GM19468 (cell line): ENCODE results near the gene CELSR1.

Source experiments
- ATAC-seq: cut with Tn5 transposase; IDR thresholded peaks from one replicate; pipeline ENCODE4 v1.9.1; 2021; ENCODE audit warnings: mild to moderate bottlenecking, moderate library complexity, moderate number of reproducible peaks; ENCODE audit not compliant: unreplicated experiment; ENCODE audit errors: extremely low read depth

CELSR1 gene

GRCh38 chr22:46390105-46390651 is 147.2 kb downstream of the CELSR1 start:
- ATAC-seq = no peak

DNA sequence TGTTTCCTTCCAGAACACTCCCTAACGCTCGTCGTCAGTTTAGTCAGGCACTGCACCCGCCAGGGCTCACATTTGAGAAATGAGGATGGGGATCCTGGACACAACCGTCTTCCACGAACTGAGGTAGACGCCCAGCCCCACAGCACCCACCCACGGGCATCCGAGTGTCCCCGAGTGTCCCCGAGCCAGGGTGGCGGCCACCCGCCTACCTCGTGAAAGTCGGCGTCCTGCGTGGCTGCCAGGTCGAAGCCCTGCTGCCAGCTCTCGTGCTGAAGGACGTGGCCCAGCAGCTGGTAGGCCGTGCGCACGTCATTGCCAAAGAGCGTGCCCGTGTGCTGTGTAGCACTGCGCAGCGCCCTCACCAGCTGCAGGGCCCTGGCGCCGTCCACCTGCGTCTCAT is 148.3 kb downstream of the CELSR1 start:
- ATAC-seq = no peak

DNA sequence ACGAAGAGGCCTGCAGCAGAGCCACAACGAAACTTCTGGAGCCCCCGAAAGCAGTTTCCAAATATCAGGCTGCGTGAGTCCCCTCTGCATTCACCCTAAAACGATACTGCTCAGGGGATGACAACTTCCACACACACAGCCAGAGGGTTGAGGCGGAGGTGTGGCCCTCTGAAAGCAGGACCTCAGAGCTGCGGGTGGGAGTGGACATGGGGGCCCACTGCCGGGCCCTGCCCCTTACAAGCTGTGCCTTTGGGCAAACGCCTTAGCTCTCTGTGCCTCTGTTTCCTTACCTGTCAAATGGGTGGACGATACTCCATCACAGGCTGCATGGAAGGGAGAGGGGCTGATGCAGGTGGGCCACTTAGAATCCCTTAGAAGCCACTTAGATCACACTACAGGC is 148.8 kb downstream of the CELSR1 start:
- no peak for ATAC-seq

- no peak for ATAC-seq
Observed at GRCh38 chr22:46387748-46388147, 149.7 kb downstream of the CELSR1 start.

GRCh38 chr22:46386312-46386711 is 151.1 kb downstream of the CELSR1 start:
- no peak for ATAC-seq

DNA sequence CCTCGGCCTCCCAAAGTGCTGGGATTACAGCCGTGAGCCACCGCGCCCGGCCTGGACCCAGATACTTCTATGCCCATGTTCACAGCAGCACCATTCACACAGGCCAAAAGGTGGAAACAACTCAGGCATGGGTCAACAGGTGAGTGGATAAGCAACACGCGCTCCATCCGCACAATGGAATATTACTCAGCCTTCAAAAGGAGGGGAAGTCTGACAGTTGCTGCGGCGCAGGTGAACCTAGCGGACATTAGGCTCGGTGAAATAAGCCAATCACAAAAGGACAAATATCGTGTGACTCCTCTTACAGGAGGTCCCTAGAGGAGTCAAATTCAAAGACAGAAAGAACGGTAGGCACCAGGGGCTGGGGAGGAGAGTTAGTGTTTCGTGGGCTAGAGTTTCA is 154.9 kb downstream of the CELSR1 start:
- no peak for ATAC-seq

GRCh38 chr22:46381731-46382130 is 155.7 kb downstream of the CELSR1 start:
- ATAC-seq = no peak

DNA sequence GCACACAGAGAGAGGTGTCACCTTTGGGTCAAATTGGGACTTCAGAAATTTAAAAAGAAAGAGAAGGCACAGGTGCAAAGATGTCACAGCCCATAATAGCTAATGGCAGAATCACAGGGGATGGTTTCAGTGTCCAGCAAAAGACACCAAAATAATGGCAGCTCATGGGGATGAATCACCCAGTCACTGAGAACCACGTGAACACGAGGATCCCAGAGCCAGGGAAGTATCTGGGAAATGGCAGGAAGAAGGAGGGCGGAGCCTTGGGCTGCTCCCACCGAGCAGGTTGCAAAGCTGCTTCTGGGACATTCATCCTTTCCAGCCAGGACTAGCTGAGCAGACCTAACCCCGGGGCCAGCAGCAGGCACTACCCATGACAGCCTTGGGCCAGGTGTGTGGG is 156.3 kb downstream of the CELSR1 start:
- ATAC-seq = no peak

GRCh38 chr22:46380581-46380980 is 156.8 kb downstream of the CELSR1 start:
- no peak for ATAC-seq

DNA sequence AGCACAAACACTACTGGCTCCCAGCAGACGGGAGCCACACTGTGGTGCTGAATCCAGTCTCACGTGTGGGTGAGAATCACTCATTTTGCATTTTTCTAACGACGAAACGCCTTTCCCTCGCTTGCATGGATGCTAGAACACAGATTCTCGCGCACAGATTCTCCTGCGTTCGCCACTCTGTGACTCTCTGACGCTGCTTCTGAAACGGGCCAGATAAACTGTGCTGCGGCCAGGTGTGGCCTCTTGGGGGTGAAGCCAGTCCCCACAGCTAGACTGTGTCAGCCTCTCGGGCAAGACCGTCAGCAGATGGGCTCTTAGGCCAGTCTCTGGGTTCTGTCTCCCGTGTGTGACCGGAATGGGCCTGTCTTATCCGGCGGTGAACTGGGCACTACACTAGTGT is 157.4 kb downstream of the CELSR1 start:
- ATAC-seq = no peak

DNA sequence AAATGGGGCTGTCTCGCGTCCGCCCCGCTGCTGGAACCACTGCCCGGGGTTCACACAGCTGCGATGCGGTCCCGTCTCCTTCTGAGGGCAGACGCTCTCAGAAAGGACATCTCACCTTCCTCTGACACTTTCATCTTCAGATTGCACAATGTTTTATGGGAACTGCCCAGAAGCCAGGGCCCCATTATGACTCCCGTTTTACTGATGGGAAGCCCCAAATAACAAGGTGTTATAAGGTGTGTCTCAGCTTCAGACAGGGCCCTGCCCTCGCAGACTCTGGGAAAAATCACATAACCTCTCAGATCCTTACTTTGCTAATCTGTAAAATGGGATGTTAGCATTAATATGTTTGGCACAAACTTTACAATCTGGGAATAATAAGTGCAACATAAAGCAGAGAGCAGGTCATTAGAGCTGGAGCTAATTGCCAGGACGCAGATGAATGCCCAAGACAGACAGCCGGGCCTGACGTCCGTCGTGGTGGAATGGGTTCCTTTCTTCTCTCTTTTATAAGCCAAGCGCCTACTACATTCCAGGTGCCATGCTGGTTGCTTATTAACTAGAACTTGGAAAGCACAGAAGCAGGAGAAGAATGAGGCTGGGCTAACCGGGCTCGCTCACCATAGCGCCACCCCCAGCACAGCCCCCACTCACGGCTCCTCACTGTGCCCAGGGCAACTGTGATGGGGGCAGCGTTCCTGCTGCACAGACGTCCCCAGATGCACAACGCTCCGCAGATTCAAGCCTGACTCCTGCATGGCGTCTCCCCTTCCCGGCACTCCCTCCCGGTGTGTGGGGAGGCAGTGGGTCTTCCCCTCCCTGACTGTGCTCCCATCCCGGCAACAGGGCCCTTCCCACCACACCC is 158.1 kb downstream of the CELSR1 start:
- ATAC-seq = no peak

DNA sequence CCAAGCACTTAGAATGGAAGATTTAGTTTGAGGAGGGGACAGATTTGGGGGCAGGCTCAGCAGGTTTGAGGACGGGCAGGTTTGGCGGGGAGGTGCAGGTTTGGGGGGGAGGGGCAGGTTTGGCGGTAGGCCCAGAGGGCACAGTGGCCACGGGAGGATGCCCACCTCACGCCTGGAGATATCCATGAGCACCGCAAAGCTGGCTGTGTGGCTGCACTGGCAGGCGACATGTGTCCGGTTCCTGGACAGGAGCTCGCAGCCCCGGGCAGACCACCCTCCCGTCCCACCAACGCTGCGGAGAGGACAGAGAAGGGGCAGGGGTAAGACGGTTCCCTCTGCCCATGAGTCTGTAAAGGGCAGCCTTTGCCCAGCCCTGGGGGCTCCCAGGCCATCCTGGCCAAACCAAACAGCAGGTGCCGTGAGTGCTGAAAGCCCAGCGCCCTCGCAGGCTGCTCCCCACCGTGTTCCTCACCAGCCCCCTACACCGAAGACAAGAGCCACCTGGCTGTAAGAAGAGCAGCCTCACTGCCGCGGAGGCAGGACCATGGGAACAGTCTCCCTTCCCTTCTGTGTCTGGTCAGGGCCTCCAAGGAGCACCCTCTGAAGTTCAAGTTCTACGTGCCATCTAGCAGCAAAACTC is 158.9 kb downstream of the CELSR1 start:
- no peak for ATAC-seq

GRCh38 chr22:46377525-46378425 is 159.6 kb downstream of the CELSR1 start:
- no peak for ATAC-seq

DNA sequence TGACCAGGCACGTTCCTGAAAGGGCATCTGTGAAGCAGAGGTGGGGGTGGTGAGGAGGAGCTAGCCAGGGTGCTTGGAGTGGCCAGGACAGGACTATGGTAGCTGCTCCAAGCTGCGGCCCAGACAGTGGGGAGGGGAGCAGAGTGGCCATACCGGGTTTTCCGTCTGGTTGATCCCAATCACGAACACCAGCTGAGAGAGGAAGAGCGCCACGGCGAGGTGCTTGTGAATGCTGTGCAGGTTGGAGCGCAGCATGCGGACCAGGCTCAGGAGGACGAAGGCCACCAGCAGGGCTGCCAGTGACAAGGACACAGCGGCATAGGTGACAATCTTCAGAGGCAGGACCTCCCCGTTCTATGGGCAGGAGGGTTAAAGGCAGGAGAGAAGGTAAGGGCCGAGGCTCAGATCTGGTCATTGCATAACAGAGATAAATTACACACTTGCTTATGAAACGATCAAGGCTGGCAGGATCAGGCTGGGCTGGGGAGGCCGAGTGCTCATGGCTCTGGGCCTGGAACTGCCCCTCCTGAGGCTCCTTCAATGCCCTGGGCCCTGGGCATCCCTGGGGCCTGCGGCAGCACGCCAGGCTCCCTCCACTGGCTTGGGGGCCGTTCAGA is 160.4 kb downstream of the CELSR1 start:
- no peak for ATAC-seq

- no peak for ATAC-seq
Observed at GRCh38 chr22:46376111-46376510, 161.3 kb downstream of the CELSR1 start.

DNA sequence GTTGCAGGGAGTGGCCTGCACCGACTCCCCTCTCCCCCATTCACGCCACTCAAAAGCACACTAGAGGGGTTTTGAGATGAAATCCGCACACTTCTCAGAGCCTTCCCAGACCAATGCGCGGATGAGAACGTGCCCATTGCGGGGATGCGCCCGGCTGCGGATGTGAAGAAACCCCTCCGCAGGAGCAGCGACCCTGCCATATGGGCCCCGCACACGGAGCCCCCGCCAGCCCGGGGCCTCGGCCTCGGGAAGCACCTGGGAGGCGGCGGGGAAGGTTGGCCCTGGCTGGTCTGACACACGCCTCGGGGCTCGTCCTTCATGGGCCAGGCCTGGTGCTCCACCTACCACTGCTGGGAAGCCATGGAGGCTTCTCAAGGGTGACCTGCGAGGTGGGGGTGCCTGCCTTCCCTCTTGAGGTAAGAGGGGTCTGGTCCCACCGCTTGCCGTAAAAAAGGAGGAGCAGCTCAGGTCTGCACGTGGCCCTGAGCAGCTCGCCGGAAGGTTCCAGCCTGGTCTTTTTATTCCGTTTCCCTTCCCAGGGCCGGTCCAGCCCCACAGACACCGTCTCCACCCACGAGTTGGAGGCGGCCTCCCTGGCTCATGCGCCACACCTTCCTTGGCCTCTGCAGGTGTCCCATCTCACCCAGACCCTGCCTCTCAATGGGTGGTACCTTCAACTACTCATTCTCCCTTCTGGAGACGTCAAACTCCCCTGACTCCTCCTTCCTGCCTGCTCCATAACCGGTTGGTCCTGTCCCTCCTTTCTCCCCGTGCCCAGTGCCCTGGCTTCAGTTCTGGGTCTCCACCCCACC is 162.6 kb downstream of the CELSR1 start:
- no peak for ATAC-seq

DNA sequence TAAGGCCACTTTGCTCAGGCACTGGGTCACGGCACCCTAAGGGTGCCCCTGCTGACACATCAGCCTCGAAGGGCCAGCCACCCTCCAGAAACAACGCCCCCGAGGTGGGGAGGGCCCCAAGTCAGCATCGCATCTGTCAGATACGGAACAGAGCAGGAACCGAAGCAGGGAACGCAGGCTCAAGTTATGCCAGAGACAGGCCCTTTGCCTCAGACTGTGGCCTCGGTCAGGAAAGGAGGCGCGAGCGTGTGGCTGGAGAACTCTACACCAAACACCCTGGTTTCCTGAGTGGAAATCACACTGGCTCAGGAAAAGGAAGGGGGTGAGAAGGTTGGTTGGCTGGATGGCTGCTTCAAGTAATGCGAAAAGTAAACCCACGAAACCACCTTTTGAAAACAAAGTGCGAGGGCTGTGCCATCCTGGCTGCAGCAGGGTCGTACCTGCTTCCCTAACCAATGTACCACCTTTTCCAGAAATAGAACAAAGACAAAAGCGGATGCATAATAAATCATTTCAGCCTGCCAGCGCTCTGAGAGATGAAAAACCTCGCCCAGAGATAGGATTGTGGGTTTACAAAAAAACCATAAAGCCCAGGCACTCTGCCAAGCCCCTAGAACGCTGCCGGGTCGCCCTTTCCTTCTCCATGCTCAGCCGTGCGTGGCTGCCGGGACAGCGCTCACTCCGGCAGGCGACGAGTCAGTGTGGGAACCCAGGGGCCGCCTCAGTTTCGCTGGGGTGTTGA is 163.3 kb downstream of the CELSR1 start:
- ATAC-seq = no peak

- no peak for ATAC-seq
Observed at GRCh38 chr22:46373159-46373558, 164.3 kb downstream of the CELSR1 start.

DNA sequence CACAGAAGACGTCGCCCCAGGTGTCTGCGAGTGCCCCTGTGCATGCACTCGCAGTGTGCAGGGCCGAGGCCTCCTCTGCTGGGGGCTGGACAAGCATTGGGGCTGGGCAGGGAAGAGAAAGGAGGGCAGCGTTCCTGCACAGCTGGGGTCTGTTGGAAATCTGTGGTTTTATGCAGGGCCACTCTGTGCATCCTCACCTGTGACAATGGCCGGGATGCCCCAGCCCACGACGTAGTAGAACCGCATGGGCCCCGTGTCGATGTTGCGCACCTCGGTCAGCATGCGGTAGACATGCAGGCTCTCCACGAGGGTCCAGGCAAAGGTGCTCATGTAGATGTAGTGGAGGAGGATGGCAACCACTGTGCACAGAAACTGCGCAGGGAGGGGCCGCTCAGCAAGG is 164.7 kb downstream of the CELSR1 start:
- no peak for ATAC-seq
